ENCODE measurements around the gene DMD. TPM values are rescaled to one million over a fixed set of nuclear protein-coding genes. Genes with fewer than 3 reads are reported as not detected.

Gene DMD
- total and polyA plus RNA-seq, 9 donors, result 14.0 to 70.5 (median 37.6) TPM

- WGBS, 3 donors, result 55 to 68% (median 63%) methylated on average over 7 of the region's 7 CpGs
- Histone ChIP-seq H3K9me3 (no peaks in the 10 kb centered on the region), H3K27me3 (no peaks in the 10 kb centered on the region), H3K4me1 (ENCODE audit: insufficient read depth) (no peaks in the 10 kb centered on the region), H3K36me3 (no peaks in the 10 kb centered on the region), H3K27ac (no peak overlapping the region), H3K4me3 (no peak overlapping the region)
- intact Hi-C loops (cut with DNase I), result no loop called here
- no peak for DNase-seq
- no peak for TF ChIP-seq EP300 (IDR thresholded peaks at IDR 0.05)
- no peak for TF ChIP-seq POLR2A (IDR thresholded peaks at IDR 0.05)
- no peak for TF ChIP-seq CTCF (IDR thresholded peaks at IDR 0.05)
Observed at GRCh38 chrX:31697294-31697916, 1513.9 kb downstream of the DMD start.

- Histone ChIP-seq H3K9me3 (no peaks in the 10 kb centered on the region), H3K4me3 (no peak overlapping the region), H3K27ac (no peak overlapping the region), H3K27me3 (no peaks in the 10 kb centered on the region), H3K36me3 (no peaks in the 10 kb centered on the region), H3K4me1 (ENCODE audit: insufficient read depth) (no peaks in the 10 kb centered on the region)
- TF ChIP-seq POLR2A (IDR thresholded peaks at IDR 0.05), result no peak
- TF ChIP-seq CTCF (IDR thresholded peaks at IDR 0.05), result no peak
- TF ChIP-seq EP300 (IDR thresholded peaks at IDR 0.05), result no peak
- DNase-seq, result no peak
- intact Hi-C loops (cut with DNase I), result no loop called here
Observed at GRCh38 chrX:31679861-31680260, 1531.5 kb downstream of the DMD start.

- TF ChIP-seq CTCF (IDR thresholded peaks at IDR 0.05), result no peak
- no peak for TF ChIP-seq EP300 (IDR thresholded peaks at IDR 0.05)
- TF ChIP-seq POLR2A (IDR thresholded peaks at IDR 0.05), result no peak
- 76 to 81% (median 76%) methylated on average over 3 of the region's 3 CpGs for WGBS, 3 donors
Observed at GRCh38 chrX:31670245-31670644, 1541.1 kb downstream of the DMD start.

GRCh38 chrX:31665454-31665853 is 1545.9 kb downstream of the DMD start:
- intact Hi-C loops (cut with DNase I), result no loop called here
- no peaks in the 10 kb centered on the region for H3K4me1 ChIP-seq (ENCODE audit: insufficient read depth)
- no peak overlapping the region for H3K27ac ChIP-seq
- H3K27me3 ChIP-seq, result no peaks in the 10 kb centered on the region
- TF ChIP-seq EP300 (IDR thresholded peaks at IDR 0.05) (no peak), CTCF (IDR thresholded peaks at IDR 0.05) (no peak), POLR2A (IDR thresholded peaks at IDR 0.05) (no peak)
- no peaks in the 10 kb centered on the region for H3K9me3 ChIP-seq
- no peaks in the 10 kb centered on the region for H3K36me3 ChIP-seq
- WGBS, 3 donors, result 74 to 76% (median 74%) methylated on average over 4 of the region's 4 CpGs
- no peak overlapping the region for H3K4me3 ChIP-seq
- no peak for DNase-seq

More at GRCh38 chrX:31670245-31670644, 1541.1 kb downstream of the DMD start:
- Histone ChIP-seq H3K4me1 (ENCODE audit: insufficient read depth) (no peaks in the 10 kb centered on the region), H3K27me3 (no peaks in the 10 kb centered on the region), H3K36me3 (no peaks in the 10 kb centered on the region), H3K9me3 (no peaks in the 10 kb centered on the region), H3K4me3 (no peak overlapping the region), H3K27ac (no peak overlapping the region)
- DNase-seq, result no peak
- intact Hi-C loops (cut with DNase I), result no loop called here

Data from ovary (tissue), 9 donors.